Measurements from ENCODE around the gene SRMS.

Gene SRMS

DNA sequence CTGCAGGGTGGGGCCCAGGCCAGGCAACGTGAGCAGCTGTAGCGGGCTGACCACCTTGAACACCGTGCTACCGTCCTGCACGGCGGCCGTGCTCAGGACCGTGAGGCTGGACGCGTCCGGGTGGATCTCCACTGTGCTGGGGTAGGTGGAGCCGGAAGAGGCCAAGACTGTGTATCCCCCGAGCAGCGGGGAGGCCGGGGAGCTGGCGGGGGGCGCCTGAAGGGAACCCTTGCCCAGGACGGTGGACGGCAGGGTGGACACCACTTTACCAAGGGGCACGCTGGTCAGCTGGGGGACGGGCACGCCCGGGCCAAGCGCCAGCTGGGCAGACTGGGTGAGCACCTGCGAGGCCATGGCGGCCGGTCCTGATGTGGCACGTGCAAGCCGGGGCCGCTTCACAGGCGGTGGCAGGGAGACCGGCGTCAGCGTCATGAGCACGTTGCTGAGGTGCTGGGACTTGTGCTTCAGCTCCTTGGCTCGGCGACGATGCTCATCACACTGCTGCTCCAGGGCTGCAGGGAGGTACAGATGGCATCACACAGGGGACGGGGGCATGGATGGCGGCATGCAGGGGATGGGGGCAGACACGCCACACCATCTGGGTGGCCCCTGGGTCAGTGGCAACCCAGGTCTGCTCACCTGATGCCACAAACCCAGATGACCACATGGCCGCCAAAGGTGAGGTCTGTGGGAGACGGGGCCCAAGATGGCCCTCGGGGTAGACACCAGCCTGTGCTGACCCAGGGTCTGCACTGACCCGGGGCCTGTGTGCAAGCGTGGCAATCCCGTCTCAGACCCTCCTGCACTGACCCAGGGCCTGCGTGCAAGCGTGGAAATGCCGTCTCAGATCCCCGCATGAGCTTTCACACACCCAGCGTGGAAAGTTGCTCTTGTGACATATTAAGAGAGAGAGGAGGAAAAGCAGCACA lies 42.9 kb upstream of the SRMS start:
- Histone ChIP-seq H4K8ac (ENCODE audit: low read depth, low read length) (no peak overlapping the region), H3K23ac (ENCODE audit: low read depth, low read length, poor library complexity) (peak overlapping the region; percentile 80), H3K18ac (ENCODE audit: low read length) (no peak overlapping the region), H2BK120ac (ENCODE audit: low read depth, low read length) (no peak overlapping the region), H3K36me3 (replicated peaks in 1 of 2; ENCODE audit: control insufficient read depth in 2 of 2, insufficient read depth in 2 of 2, low read length in 2 of 2) (peaks cover 21 to 70% of the 10 kb centered on the region in 2 donors), H3K79me1 (ENCODE audit: low read depth, low read length) (peaks cover 2% of the 10 kb centered on the region), H3K4me2 (ENCODE audit: insufficient read depth, low read length, poor library complexity, severe bottlenecking) (no peak overlapping the region), H2BK5ac (ENCODE audit: low read length) (peak overlapping the region; percentile 24), H2AFZ (ENCODE audit: low read length) (no peak overlapping the region), H3K9ac (ENCODE audit: low read depth, low read length, poor library complexity) (peak overlapping the region; percentile 60), H4K91ac (ENCODE audit: low read depth, low read length, poor library complexity) (no peak overlapping the region), H3K4me3 (ENCODE audit: low read length in 2 of 2) (no peak overlapping the region), H3K4ac (ENCODE audit: low read length) (no peak overlapping the region), H3K4me1 (ENCODE audit: control insufficient read depth in 2 of 2, insufficient read depth in 1 of 2, low read depth in 1 of 2, low read length in 2 of 2) (peaks cover 0 to 7% of the 10 kb centered on the region in 2 donors), H3K9me3 (replicated peaks in 1 of 2; ENCODE audit: control insufficient read depth in 2 of 2, insufficient read depth in 1 of 2, low read depth in 1 of 2, low read length in 2 of 2) (no peaks in the 10 kb centered on the region), H2BK15ac (ENCODE audit: low read length) (no peak overlapping the region), H3K14ac (ENCODE audit: low read length) (peak overlapping the region; percentile 8), H2AK5ac (ENCODE audit: low read depth, low read length) (no peak overlapping the region), H3K27ac (replicated peaks; ENCODE audit: low read length) (no peak overlapping the region), H2BK12ac (ENCODE audit: low read length) (no peak overlapping the region), H3K27me3 (ENCODE audit: control insufficient read depth in 3 of 3, insufficient read depth in 3 of 3, low read depth in 1 of 3, low read length in 3 of 3) (no peaks in the 10 kb centered on the region)
- DNase-seq (ENCODE audit: low spot score): no peak
- no CpG with 5 or more reads among the region's 52 CpGs for WGBS, 2 donors (ENCODE audit: extremely low coverage in 2 of 2, insufficient read length in 2 of 2, insufficient replicate concordance in 1 of 2)

GRCh38 chr20:63589261-63590217 lies 42.0 kb upstream of the SRMS start:
- peaks cover 18 to 67% of the 10 kb centered on the region in 2 donors for H3K36me3 ChIP-seq (replicated peaks in 1 of 2; ENCODE audit: control insufficient read depth in 2 of 2, insufficient read depth in 2 of 2, low read length in 2 of 2)
- no peak overlapping the region for H2AFZ ChIP-seq (ENCODE audit: low read length)
- peak overlapping the region; percentile 21 for H3K9ac ChIP-seq (ENCODE audit: low read depth, low read length, poor library complexity)
- no peak overlapping the region for H2BK12ac ChIP-seq (ENCODE audit: low read length)
- no peak overlapping the region for H3K4ac ChIP-seq (ENCODE audit: low read length)
- H2AK5ac ChIP-seq (ENCODE audit: low read depth, low read length): no peak overlapping the region
- H3K23ac ChIP-seq (ENCODE audit: low read depth, low read length, poor library complexity): peak overlapping the region; percentile 80
- H3K27ac ChIP-seq (replicated peaks; ENCODE audit: low read length): no peak overlapping the region
- H4K91ac ChIP-seq (ENCODE audit: low read depth, low read length, poor library complexity): no peak overlapping the region
- no peaks in the 10 kb centered on the region for H3K27me3 ChIP-seq (ENCODE audit: control insufficient read depth in 3 of 3, insufficient read depth in 3 of 3, low read depth in 1 of 3, low read length in 3 of 3)
- H4K8ac ChIP-seq (ENCODE audit: low read depth, low read length): no peak overlapping the region
- no CpG with 5 or more reads among the region's 38 CpGs for WGBS, 2 donors (ENCODE audit: extremely low coverage in 2 of 2, insufficient read length in 2 of 2, insufficient replicate concordance in 1 of 2)
- peak overlapping the region; percentile 66 for H2BK5ac ChIP-seq (ENCODE audit: low read length)
- H3K14ac ChIP-seq (ENCODE audit: low read length): peak overlapping the region; percentile 17
- no peak overlapping the region for H3K4me3 ChIP-seq (ENCODE audit: low read length in 2 of 2)
- H2BK120ac ChIP-seq (ENCODE audit: low read depth, low read length): no peak overlapping the region
- H3K4me1 ChIP-seq (ENCODE audit: control insufficient read depth in 2 of 2, insufficient read depth in 1 of 2, low read depth in 1 of 2, low read length in 2 of 2): peaks cover 0 to 7% of the 10 kb centered on the region in 2 donors
- H2BK15ac ChIP-seq (ENCODE audit: low read length): no peak overlapping the region
- H3K4me2 ChIP-seq (ENCODE audit: insufficient read depth, low read length, poor library complexity, severe bottlenecking): no peak overlapping the region
- DNase-seq (ENCODE audit: low spot score): no peak
- no peaks in the 10 kb centered on the region for H3K9me3 ChIP-seq (replicated peaks in 1 of 2; ENCODE audit: control insufficient read depth in 2 of 2, insufficient read depth in 1 of 2, low read depth in 1 of 2, low read length in 2 of 2)
- peaks cover 2% of the 10 kb centered on the region for H3K79me1 ChIP-seq (ENCODE audit: low read depth, low read length)
- no peak overlapping the region for H3K18ac ChIP-seq (ENCODE audit: low read length)

GRCh38 chr20:63588641-63589041 lies 41.1 kb upstream of the SRMS start:
- Histone ChIP-seq H3K4me3 (ENCODE audit: low read length in 2 of 2) (no peak overlapping the region), H3K79me1 (ENCODE audit: low read depth, low read length) (peaks cover 2% of the 10 kb centered on the region), H3K9me3 (replicated peaks in 1 of 2; ENCODE audit: control insufficient read depth in 2 of 2, insufficient read depth in 1 of 2, low read depth in 1 of 2, low read length in 2 of 2) (no peaks in the 10 kb centered on the region), H3K4me2 (ENCODE audit: insufficient read depth, low read length, poor library complexity, severe bottlenecking) (no peak overlapping the region), H2BK120ac (ENCODE audit: low read depth, low read length) (no peak overlapping the region), H3K23ac (ENCODE audit: low read depth, low read length, poor library complexity) (no peak overlapping the region), H3K36me3 (replicated peaks in 1 of 2; ENCODE audit: control insufficient read depth in 2 of 2, insufficient read depth in 2 of 2, low read length in 2 of 2) (peaks cover 18 to 59% of the 10 kb centered on the region in 2 donors), H2BK15ac (ENCODE audit: low read length) (no peak overlapping the region), H4K91ac (ENCODE audit: low read depth, low read length, poor library complexity) (no peak overlapping the region), H2AK5ac (ENCODE audit: low read depth, low read length) (no peak overlapping the region), H3K27me3 (ENCODE audit: control insufficient read depth in 3 of 3, insufficient read depth in 3 of 3, low read depth in 1 of 3, low read length in 3 of 3) (no peaks in the 10 kb centered on the region), H2BK5ac (ENCODE audit: low read length) (peak overlapping the region; percentile 66), H3K14ac (ENCODE audit: low read length) (no peak overlapping the region), H3K4ac (ENCODE audit: low read length) (no peak overlapping the region), H3K18ac (ENCODE audit: low read length) (no peak overlapping the region), H2BK12ac (ENCODE audit: low read length) (no peak overlapping the region), H3K4me1 (ENCODE audit: control insufficient read depth in 2 of 2, insufficient read depth in 1 of 2, low read depth in 1 of 2, low read length in 2 of 2) (peaks cover 0 to 7% of the 10 kb centered on the region in 2 donors), H2AFZ (ENCODE audit: low read length) (no peak overlapping the region), H4K8ac (ENCODE audit: low read depth, low read length) (no peak overlapping the region), H3K9ac (ENCODE audit: low read depth, low read length, poor library complexity) (no peak overlapping the region), H3K27ac (replicated peaks; ENCODE audit: low read length) (no peak overlapping the region)
- no CpG with 5 or more reads among the region's 11 CpGs for WGBS, 2 donors (ENCODE audit: extremely low coverage in 2 of 2, insufficient read length in 2 of 2, insufficient replicate concordance in 1 of 2)
- no peak for DNase-seq (ENCODE audit: low spot score)
